ENCODE results near the gene SLC25A23.

Gene SLC25A23

GRCh38 chr19:6483235-6483634 is 23.6 kb upstream of the SLC25A23 start:
- no peak for DNase-seq (ENCODE audit: low read depth, low spot score)
- no peak overlapping the region for H3K4me3 ChIP-seq (ENCODE audit: low read length)

GRCh38 chr19:6482343-6482686 is 22.7 kb upstream of the SLC25A23 start:
- peak overlapping the region; percentile 88; the same call in 1 of the 2 replicates for H3K4me3 ChIP-seq (ENCODE audit: low read length)
- DNase-seq (ENCODE audit: low read depth, low spot score): no peak

GRCh38 chr19:6481541-6482342 is 22.1 kb upstream of the SLC25A23 start, which contains the start of gene DENND1C:
Gene DENND1C (minus strand): TSS chr19:6481787. CDS start chr19:6481695, 92 bp downstream.
- H3K4me3 ChIP-seq (ENCODE audit: low read length): peak within 1 kb of the TSS; percentile 88

GRCh38 chr19:6480848-6481415 is 21.3 kb upstream of the SLC25A23 start:
- peak overlapping the region; percentile 88 for H3K4me3 ChIP-seq (ENCODE audit: low read length)
- DNase-seq (ENCODE audit: low read depth, low spot score): peak; percentile 44

More at GRCh38 chr19:6481541-6482342, 22.1 kb upstream of the SLC25A23 start, which contains the start of gene DENND1C:
- DNase-seq (ENCODE audit: low read depth, low spot score): peak; percentile 67

GRCh38 chr19:6479836-6480398 is 20.3 kb upstream of the SLC25A23 start:
- H3K4me3 ChIP-seq (ENCODE audit: low read length): no peak overlapping the region
- DNase-seq (ENCODE audit: low read depth, low spot score): no peak

GRCh38 chr19:6478815-6479214 is 19.2 kb upstream of the SLC25A23 start:
- no peak overlapping the region for H3K4me3 ChIP-seq (ENCODE audit: low read length)
- DNase-seq (ENCODE audit: low read depth, low spot score): no peak

GRCh38 chr19:6476896-6477431 is 17.4 kb upstream of the SLC25A23 start:
- no peak overlapping the region for H3K4me3 ChIP-seq (ENCODE audit: low read length)
- no peak for DNase-seq (ENCODE audit: low read depth, low spot score)

- H3K4me3 ChIP-seq (ENCODE audit: low read length): no peak overlapping the region
- DNase-seq (ENCODE audit: low read depth, low spot score): peak; percentile 41
These were observed 16.7 kb upstream of the SLC25A23 start for GRCh38 chr19:6476155-6476895.

- no peak for DNase-seq (ENCODE audit: low read depth, low spot score)
- no peak overlapping the region for H3K4me3 ChIP-seq (ENCODE audit: low read length)
These were observed 15.9 kb upstream of the SLC25A23 start for GRCh38 chr19:6475321-6476108.

- DNase-seq (ENCODE audit: low read depth, low spot score): no peak
These were observed 14.1 kb upstream of the SLC25A23 start for GRCh38 chr19:6473647-6474046.

GRCh38 chr19:6472713-6473112 is 13.1 kb upstream of the SLC25A23 start:
- no peak overlapping the region for H3K4me3 ChIP-seq (ENCODE audit: low read length)
- no peak for DNase-seq (ENCODE audit: low read depth, low spot score)

More at GRCh38 chr19:6473647-6474046, 14.1 kb upstream of the SLC25A23 start:
- no peak overlapping the region for H3K4me3 ChIP-seq (ENCODE audit: low read length)

GRCh38 chr19:6471076-6471475 is 11.5 kb upstream of the SLC25A23 start:
- DNase-seq (ENCODE audit: low read depth, low spot score): no peak
- H3K4me3 ChIP-seq (ENCODE audit: low read length): no peak overlapping the region

- no peak overlapping the region for H3K4me3 ChIP-seq (ENCODE audit: low read length)
- DNase-seq (ENCODE audit: low read depth, low spot score): no peak
These were observed 10.6 kb upstream of the SLC25A23 start for GRCh38 chr19:6470173-6470572.

GRCh38 chr19:6467384-6467783 is 7.8 kb upstream of the SLC25A23 start:
- H3K4me3 ChIP-seq (ENCODE audit: low read length): no peak overlapping the region
- DNase-seq (ENCODE audit: low read depth, low spot score): no peak

- no peak for DNase-seq (ENCODE audit: low read depth, low spot score)
- H3K4me3 ChIP-seq (ENCODE audit: low read length): no peak overlapping the region
These were observed 7.1 kb upstream of the SLC25A23 start for GRCh38 chr19:6466526-6467248.

GRCh38 chr19:6465663-6466062 is 6.1 kb upstream of the SLC25A23 start:
- DNase-seq (ENCODE audit: low read depth, low spot score): no peak
- H3K4me3 ChIP-seq (ENCODE audit: low read length): no peak overlapping the region

- no peak overlapping the region for H3K4me3 ChIP-seq (ENCODE audit: low read length)
- no peak for DNase-seq (ENCODE audit: low read depth, low spot score)
These were observed 5.4 kb upstream of the SLC25A23 start for GRCh38 chr19:6465006-6465405.
